GM23338 (cell line): ENCODE measurements around the gene PRKAA2. TPM values are rescaled to one million over a fixed set of nuclear protein-coding genes. Genes with fewer than 3 reads are reported as not detected.

Experiments used
- ATAC-seq: fragments of 200-7000 bp; cut with Tn5 transposase; 3 replicates; pipeline ENCODE4 v1.9.1; 2020
- DNase-seq: peaks from one replicate; pipeline ENCODE4 v3.0.0-alpha.2; 2015; ENCODE audit warnings: low spot score
- H2AFZ ChIP-seq: fragments of 200-600 bp; sonication (generic); 2 replicates; pipeline ENCODE4 v1.8.0; 2016; ENCODE audit warnings: antibody characterized with exemption, mild to moderate bottlenecking, moderate library complexity
- H3F3A ChIP-seq: fragments of 200-600 bp; sonication (generic); replicated peaks from 2 replicates; pipeline ENCODE4 v1.8.0; 2017; ENCODE audit warnings: antibody characterized with exemption, mixed run types, low read depth
- H3K27ac ChIP-seq: fragments of 200-600 bp; sonication (generic); 2 replicates; pipeline ENCODE4 v1.6.1; 2016; ENCODE audit warnings: low read depth
- H3K27me3 ChIP-seq: fragments of 200-600 bp; sonication (generic); 2 replicates; pipeline ENCODE4 v1.8.0; 2016; ENCODE audit warnings: mild to moderate bottlenecking, mixed run types, moderate library complexity; ENCODE audit not compliant: insufficient read depth
- H3K36me3 ChIP-seq: fragments of 200-600 bp; sonication (generic); 2 replicates; pipeline ENCODE4 v1.8.0; 2016; ENCODE audit warnings: mild to moderate bottlenecking; ENCODE audit not compliant: insufficient read depth
- H3K4me1 ChIP-seq: fragments of 200-600 bp; sonication (generic); 2 replicates; pipeline ENCODE4 v1.8.0; 2016; ENCODE audit warnings: mild to moderate bottlenecking, moderate library complexity; ENCODE audit not compliant: insufficient read depth
- H3K4me2 ChIP-seq: fragments of 200-600 bp; sonication (generic); 2 replicates; pipeline ENCODE4 v1.7.1; 2017; ENCODE audit warnings: mixed run types
- H3K4me3 ChIP-seq: fragments of 200-600 bp; sonication (generic); 2 replicates; pipeline ENCODE4 v1.6.1; 2016; ENCODE audit warnings: mixed run types
- H3K79me2 ChIP-seq: fragments of 200-600 bp; sonication (generic); replicated peaks from 2 replicates; pipeline ENCODE4 v1.8.0; 2017; ENCODE audit warnings: mild to moderate bottlenecking; ENCODE audit not compliant: insufficient read depth
- H3K9me2 ChIP-seq: fragments of 200-600 bp; sonication (generic); 2 replicates; pipeline ENCODE4 v1.8.0; 2017; ENCODE audit not compliant: insufficient read depth
- H4K20me1 ChIP-seq: fragments of 200-600 bp; sonication (generic); replicated peaks from 2 replicates; pipeline ENCODE4 v1.8.0; 2017; ENCODE audit warnings: mild to moderate bottlenecking; ENCODE audit not compliant: insufficient read depth
- H3K27ac Mint-ChIP-seq: 2 replicates; pipeline ENCODE4 v1.8.0; 2020; ENCODE audit warnings: inconsistent platforms, mild to moderate bottlenecking, moderate library complexity, mixed read lengths
- H3K27me3 Mint-ChIP-seq: 3 replicates; pipeline ENCODE4 v1.8.0; 2022; ENCODE audit warnings: low read depth, mild to moderate bottlenecking, moderate library complexity, mixed read lengths, inconsistent platforms; ENCODE audit not compliant: insufficient read depth, poor library complexity
- H3K36me3 Mint-ChIP-seq: 3 replicates; pipeline ENCODE4 v1.8.0; 2021; ENCODE audit warnings: low read depth, mild to moderate bottlenecking, inconsistent platforms, moderate library complexity, mixed read lengths
- H3K4me1 Mint-ChIP-seq: 3 replicates; pipeline ENCODE4 v1.8.0; 2020; ENCODE audit warnings: mild to moderate bottlenecking, inconsistent platforms, mixed read lengths
- H3K4me3 Mint-ChIP-seq: 3 replicates; pipeline ENCODE4 v1.8.0; 2021; ENCODE audit warnings: moderate library complexity, mild to moderate bottlenecking, inconsistent platforms, mixed read lengths
- H3K9me3 Mint-ChIP-seq: 3 replicates; pipeline ENCODE4 v1.8.0; 2020; ENCODE audit warnings: moderate library complexity, mild to moderate bottlenecking, inconsistent platforms, mixed read lengths
- CREB1 ChIP-seq: fragments of 250-450 bp; sonication (Bioruptor Pico); IDR thresholded peaks from 2 replicates; pipeline ENCODE4 v1.5.0; 2020; ENCODE audit warnings: low read depth, mild to moderate bottlenecking, moderate library complexity
- CTCF ChIP-seq, 2 experiments: fragments of 200-600 bp in 1 of 2; sonication (generic) in 1 of 2; conservative IDR thresholded peaks; 2 replicates each; pipeline versions ENCODE4 v1.5.1 to v1.6.1; 2016 to 2017; ENCODE audit warnings: antibody characterized with exemption in 2 of 2, low read depth in 2 of 2, mild to moderate bottlenecking in 2 of 2, moderate library complexity in 1 of 2
- EZH2 ChIP-seq: fragments of 200-600 bp; sonication (generic); IDR thresholded peaks from one replicate; pipeline ENCODE4 v1.8.0; 2017; ENCODE audit warnings: antibody characterized with exemption, mild to moderate bottlenecking, low read depth; ENCODE audit not compliant: unreplicated experiment
- EZH2phosphoT487 ChIP-seq: fragments of 200-600 bp; sonication (generic); IDR thresholded peaks from one replicate; pipeline ENCODE4 v1.8.1; 2018; ENCODE audit warnings: antibody characterized with exemption; ENCODE audit not compliant: unreplicated experiment
- JUNB ChIP-seq: IDR thresholded peaks from one replicate; pipeline ENCODE4 v1.6.1; 2016; ENCODE audit warnings: antibody characterized with exemption; ENCODE audit not compliant: unreplicated experiment
- NANOG ChIP-seq: IDR thresholded peaks from 2 replicates; pipeline ENCODE4 v1.6.1; 2016; ENCODE audit warnings: antibody characterized with exemption, borderline replicate concordance
- POLR2AphosphoS5 ChIP-seq: IDR thresholded peaks from 2 replicates; pipeline ENCODE4 v1.6.1; 2016; ENCODE audit warnings: antibody characterized with exemption, low read depth
- REST ChIP-seq: IDR thresholded peaks from one replicate; pipeline ENCODE4 v1.6.1; 2018; ENCODE audit warnings: antibody characterized with exemption; ENCODE audit not compliant: unreplicated experiment
- STAT1 ChIP-seq: IDR thresholded peaks from one replicate; pipeline ENCODE4 v1.6.1; 2016; ENCODE audit warnings: antibody characterized with exemption; ENCODE audit not compliant: unreplicated experiment
- ZNF114 ChIP-seq: fragments of 250-450 bp; sonication (Bioruptor Pico); IDR thresholded peaks from 2 replicates; pipeline ENCODE4 v1.5.0; 2020; ENCODE audit warnings: mild to moderate bottlenecking, moderate library complexity
- ZNF331 ChIP-seq: fragments of 250-450 bp; sonication (Bioruptor Pico); IDR thresholded peaks from 2 replicates; pipeline ENCODE4 v1.5.0; 2020; ENCODE audit warnings: low read depth, mild to moderate bottlenecking, moderate library complexity
- polyA plus RNA-seq: library from polyadenylated mRNA; unstranded; fragments of >200 nt; fragmentation: Nextera tagmentation; extraction: Ambion mirVana; gene quantifications from 2 replicates; pipeline ENCODE4 v1.2.1, GENCODE V29; 2016
- total RNA-seq: library from RNA; depleted of rRNA; stranded (reverse); fragments of >200 nt; shearing (Covaris generic); gene quantifications from 2 replicates; pipeline ENCODE4 v1.2.3, GENCODE V29; 2014
- TF ChIP-seq, protein P1 (sequence below): IDR thresholded peaks from 2 replicates; pipeline ENCODE4 v1.6.1; 2016; ENCODE audit warnings: antibody characterized with exemption
- TF ChIP-seq, protein P2 (sequence below): fragments of 250-450 bp; sonication (Bioruptor Pico); IDR thresholded peaks from 2 replicates; pipeline ENCODE4 v1.5.0; 2020; ENCODE audit warnings: mild to moderate bottlenecking, moderate library complexity

The PRKAA2 gene
- total and polyA plus RNA-seq, 2 experiments from 2014 or later = 3.0 to 8.7 TPM

GRCh38 chr1:56707379-56707778, 62.3 kb downstream of the PRKAA2 start:
- Histone ChIP-seq H3K36me3 (no peaks in the 10 kb centered on the region), H3K27me3 (no peaks in the 10 kb centered on the region), H3K9me2 (no peaks in the 10 kb centered on the region), H2AFZ (no peak overlapping the region), H3K79me2 (no peaks in the 10 kb centered on the region), H3K27ac (no peak overlapping the region), H4K20me1 (no peaks in the 10 kb centered on the region), H3F3A (no peaks in the 10 kb centered on the region), H3K4me3 (no peak overlapping the region), H3K4me2 (no peak overlapping the region), H3K4me1 (no peaks in the 10 kb centered on the region)
- H3K4me1 Mint-ChIP-seq = peaks cover 4% of the 10 kb centered on the region; the same call in 1 of the 3 replicates
- no peak overlapping the region for H3K4me3 Mint-ChIP-seq
- no peak for TF ChIP-seq JUNB
- TF ChIP-seq ZNF114 (CRISPR knock-in tag) = no peak
- no peak for TF ChIP-seq CREB1 (CRISPR knock-in tag)
- TF ChIP-seq, protein P1, sequence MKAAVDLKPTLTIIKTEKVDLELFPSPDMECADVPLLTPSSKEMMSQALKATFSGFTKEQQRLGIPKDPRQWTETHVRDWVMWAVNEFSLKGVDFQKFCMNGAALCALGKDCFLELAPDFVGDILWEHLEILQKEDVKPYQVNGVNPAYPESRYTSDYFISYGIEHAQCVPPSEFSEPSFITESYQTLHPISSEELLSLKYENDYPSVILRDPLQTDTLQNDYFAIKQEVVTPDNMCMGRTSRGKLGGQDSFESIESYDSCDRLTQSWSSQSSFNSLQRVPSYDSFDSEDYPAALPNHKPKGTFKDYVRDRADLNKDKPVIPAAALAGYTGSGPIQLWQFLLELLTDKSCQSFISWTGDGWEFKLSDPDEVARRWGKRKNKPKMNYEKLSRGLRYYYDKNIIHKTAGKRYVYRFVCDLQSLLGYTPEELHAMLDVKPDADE = no peak
- TF ChIP-seq EZH2 = no peak
- TF ChIP-seq, protein P2, sequence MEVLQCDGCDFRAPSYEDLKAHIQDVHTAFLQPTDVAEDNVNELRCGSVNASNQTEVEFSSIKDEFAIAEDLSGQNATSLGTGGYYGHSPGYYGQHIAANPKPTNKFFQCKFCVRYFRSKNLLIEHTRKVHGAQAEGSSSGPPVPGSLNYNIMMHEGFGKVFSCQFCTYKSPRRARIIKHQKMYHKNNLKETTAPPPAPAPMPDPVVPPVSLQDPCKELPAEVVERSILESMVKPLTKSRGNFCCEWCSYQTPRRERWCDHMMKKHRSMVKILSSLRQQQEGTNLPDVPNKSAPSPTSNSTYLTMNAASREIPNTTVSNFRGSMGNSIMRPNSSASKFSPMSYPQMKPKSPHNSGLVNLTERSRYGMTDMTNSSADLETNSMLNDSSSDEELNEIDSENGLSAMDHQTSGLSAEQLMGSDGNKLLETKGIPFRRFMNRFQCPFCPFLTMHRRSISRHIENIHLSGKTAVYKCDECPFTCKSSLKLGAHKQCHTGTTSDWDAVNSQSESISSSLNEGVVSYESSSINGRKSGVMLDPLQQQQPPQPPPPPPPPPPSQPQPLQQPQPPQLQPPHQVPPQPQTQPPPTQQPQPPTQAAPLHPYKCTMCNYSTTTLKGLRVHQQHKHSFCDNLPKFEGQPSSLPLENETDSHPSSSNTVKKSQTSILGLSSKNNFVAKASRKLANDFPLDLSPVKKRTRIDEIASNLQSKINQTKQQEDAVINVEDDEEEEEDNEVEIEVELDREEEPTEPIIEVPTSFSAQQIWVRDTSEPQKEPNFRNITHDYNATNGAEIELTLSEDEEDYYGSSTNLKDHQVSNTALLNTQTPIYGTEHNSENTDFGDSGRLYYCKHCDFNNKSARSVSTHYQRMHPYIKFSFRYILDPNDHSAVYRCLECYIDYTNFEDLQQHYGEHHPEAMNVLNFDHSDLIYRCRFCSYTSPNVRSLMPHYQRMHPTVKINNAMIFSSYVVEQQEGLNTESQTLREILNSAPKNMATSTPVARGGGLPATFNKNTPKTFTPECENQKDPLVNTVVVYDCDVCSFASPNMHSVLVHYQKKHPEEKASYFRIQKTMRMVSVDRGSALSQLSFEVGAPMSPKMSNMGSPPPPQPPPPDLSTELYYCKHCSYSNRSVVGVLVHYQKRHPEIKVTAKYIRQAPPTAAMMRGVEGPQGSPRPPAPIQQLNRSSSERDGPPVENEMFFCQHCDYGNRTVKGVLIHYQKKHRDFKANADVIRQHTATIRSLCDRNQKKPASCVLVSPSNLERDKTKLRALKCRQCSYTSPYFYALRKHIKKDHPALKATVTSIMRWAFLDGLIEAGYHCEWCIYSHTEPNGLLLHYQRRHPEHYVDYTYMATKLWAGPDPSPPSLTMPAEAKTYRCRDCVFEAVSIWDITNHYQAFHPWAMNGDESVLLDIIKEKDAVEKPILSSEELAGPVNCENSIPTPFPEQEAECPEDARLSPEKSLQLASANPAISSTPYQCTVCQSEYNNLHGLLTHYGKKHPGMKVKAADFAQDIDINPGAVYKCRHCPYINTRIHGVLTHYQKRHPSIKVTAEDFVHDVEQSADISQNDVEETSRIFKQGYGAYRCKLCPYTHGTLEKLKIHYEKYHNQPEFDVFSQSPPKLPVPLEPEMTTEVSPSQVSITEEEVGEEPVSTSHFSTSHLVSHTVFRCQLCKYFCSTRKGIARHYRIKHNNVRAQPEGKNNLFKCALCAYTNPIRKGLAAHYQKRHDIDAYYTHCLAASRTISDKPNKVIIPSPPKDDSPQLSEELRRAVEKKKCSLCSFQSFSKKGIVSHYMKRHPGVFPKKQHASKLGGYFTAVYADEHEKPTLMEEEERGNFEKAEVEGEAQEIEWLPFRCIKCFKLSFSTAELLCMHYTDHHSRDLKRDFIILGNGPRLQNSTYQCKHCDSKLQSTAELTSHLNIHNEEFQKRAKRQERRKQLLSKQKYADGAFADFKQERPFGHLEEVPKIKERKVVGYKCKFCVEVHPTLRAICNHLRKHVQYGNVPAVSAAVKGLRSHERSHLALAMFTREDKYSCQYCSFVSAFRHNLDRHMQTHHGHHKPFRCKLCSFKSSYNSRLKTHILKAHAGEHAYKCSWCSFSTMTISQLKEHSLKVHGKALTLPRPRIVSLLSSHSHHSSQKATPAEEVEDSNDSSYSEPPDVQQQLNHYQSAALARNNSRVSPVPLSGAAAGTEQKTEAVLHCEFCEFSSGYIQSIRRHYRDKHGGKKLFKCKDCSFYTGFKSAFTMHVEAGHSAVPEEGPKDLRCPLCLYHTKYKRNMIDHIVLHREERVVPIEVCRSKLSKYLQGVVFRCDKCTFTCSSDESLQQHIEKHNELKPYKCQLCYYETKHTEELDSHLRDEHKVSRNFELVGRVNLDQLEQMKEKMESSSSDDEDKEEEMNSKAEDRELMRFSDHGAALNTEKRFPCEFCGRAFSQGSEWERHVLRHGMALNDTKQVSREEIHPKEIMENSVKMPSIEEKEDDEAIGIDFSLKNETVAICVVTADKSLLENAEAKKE (CRISPR knock-in tag) = no peak
- TF ChIP-seq REST = no peak
- TF ChIP-seq CTCF (conservative IDR thresholded peaks at IDR 0.05; ENCODE audit: low read depth in 2 of 2) = no peak
- no peak for TF ChIP-seq EZH2phosphoT487
- TF ChIP-seq POLR2AphosphoS5 = no peak
- TF ChIP-seq ZNF331 = no peak
- no peak for TF ChIP-seq NANOG
- no peak for TF ChIP-seq STAT1
- H3K27ac Mint-ChIP-seq = no peak overlapping the region
- H3K36me3 Mint-ChIP-seq = peaks cover 13% of the 10 kb centered on the region; the same call in 2 of the 3 replicates
- ATAC-seq (no peak), DNase-seq (no peak)
- H3K9me3 Mint-ChIP-seq = no peaks in the 10 kb centered on the region
- H3K27me3 Mint-ChIP-seq = peaks cover 3% of the 10 kb centered on the region
